ENCODE results near the gene TIAM2. TPM values are rescaled to one million over a fixed set of nuclear protein-coding genes. Genes with fewer than 3 reads are reported as not detected.

Gene TIAM2
- total RNA-seq, 4 donors from 2014 or later = 4.2 to 12.7 (median 7.5) TPM

DNA sequence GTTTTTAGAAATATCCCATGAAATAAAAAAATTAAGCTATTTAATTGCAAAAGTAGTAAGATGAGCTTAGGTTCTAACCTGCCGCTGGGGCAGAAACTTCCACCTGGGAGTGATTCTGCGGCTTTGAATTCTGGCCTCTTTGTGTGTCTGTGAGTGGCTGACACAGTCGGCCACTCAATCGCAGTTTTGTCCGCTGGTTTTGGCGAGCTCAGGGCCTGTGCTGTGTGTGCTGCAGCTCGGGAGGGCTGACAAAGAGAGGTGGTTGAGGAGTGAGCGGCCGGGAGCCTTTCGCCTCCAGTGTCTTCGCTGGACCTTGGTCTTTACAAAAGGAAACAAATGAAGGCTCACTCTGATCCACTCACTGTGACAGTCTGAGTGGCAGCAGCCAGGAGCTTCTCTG lies 128.4 kb downstream of the TIAM2 start:
- DNase-seq = no peak
- in situ Hi-C loops (cut with MboI; ENCODE audit: low pct_ligation_motif_present in 1 of 4, low pct_unique_long_range_greater_than_20kb in 1 of 4, low sequenced_read_pairs in 3 of 4) = no loop called here
- 97% methylated on average over 11 of the region's 11 CpGs; no CpG with 5 or more reads in 1 of the 2 donors for WGBS, 2 donors (ENCODE audit: low coverage in 1 of 2)

DNA sequence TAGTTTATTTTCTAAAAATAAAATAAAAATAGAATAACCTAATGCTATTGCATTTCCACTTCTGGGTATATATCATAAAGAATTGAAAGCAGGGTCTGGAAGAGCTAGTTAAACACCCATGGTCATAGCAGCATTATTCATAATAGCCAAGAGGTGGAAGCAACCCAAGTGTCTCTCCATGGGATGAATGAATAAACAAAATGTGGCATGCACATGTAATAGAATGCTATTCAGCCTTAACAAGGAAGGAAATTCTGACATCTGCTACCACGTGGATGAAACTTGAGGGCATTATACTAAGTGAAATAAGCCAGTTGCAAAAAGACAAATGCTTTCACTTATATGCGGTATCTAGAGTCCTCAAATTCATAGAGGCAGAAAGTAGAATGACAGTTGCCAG lies 130.8 kb downstream of the TIAM2 start:
- no peaks in the 10 kb centered on the region for H3K27me3 ChIP-seq
- no peak for DNase-seq
- no peaks in the 10 kb centered on the region for H3K36me3 ChIP-seq
- intact Hi-C loops (cut with DNase I; ENCODE audit: low total_unique reads) = no loop called here
- H3K27ac ChIP-seq = no peak overlapping the region
- no peak for TF ChIP-seq POLR2A (IDR thresholded peaks at IDR 0.05)
- TF ChIP-seq EP300 (IDR thresholded peaks at IDR 0.05; ENCODE audit: low read depth) = no peak
- TF ChIP-seq, protein P1, sequence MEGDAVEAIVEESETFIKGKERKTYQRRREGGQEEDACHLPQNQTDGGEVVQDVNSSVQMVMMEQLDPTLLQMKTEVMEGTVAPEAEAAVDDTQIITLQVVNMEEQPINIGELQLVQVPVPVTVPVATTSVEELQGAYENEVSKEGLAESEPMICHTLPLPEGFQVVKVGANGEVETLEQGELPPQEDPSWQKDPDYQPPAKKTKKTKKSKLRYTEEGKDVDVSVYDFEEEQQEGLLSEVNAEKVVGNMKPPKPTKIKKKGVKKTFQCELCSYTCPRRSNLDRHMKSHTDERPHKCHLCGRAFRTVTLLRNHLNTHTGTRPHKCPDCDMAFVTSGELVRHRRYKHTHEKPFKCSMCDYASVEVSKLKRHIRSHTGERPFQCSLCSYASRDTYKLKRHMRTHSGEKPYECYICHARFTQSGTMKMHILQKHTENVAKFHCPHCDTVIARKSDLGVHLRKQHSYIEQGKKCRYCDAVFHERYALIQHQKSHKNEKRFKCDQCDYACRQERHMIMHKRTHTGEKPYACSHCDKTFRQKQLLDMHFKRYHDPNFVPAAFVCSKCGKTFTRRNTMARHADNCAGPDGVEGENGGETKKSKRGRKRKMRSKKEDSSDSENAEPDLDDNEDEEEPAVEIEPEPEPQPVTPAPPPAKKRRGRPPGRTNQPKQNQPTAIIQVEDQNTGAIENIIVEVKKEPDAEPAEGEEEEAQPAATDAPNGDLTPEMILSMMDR (IDR thresholded peaks at IDR 0.05) = no peak
- no peak for TF ChIP-seq POLR2AphosphoS5 (IDR thresholded peaks at IDR 0.05)
- no peaks in the 10 kb centered on the region for H3K4me1 ChIP-seq
- in situ Hi-C loops (cut with MboI; ENCODE audit: low pct_ligation_motif_present in 1 of 4, low pct_unique_long_range_greater_than_20kb in 1 of 4, low sequenced_read_pairs in 3 of 4) = no loop called here
- WGBS, 2 donors (ENCODE audit: low coverage in 1 of 2) = 72 to 73% methylated on average over 2 of the region's 2 CpGs
- no peaks in the 10 kb centered on the region for H3K9me3 ChIP-seq
- no peak overlapping the region for H3K4me3 ChIP-seq

More for the DNA sequence above, 128.4 kb downstream of the TIAM2 start:
- intact Hi-C loops (cut with DNase I; ENCODE audit: low total_unique reads) = no loop called here
- Histone ChIP-seq H3K27me3 (no peaks in the 10 kb centered on the region), H3K4me3 (no peak overlapping the region), H3K27ac (no peak overlapping the region), H3K9me3 (no peaks in the 10 kb centered on the region), H3K36me3 (no peaks in the 10 kb centered on the region), H3K4me1 (no peaks in the 10 kb centered on the region)
- TF ChIP-seq, protein P1 (IDR thresholded peaks at IDR 0.05) = no peak
- TF ChIP-seq EP300 (IDR thresholded peaks at IDR 0.05; ENCODE audit: low read depth) = no peak
- TF ChIP-seq POLR2AphosphoS5 (IDR thresholded peaks at IDR 0.05) = no peak
- TF ChIP-seq POLR2A (IDR thresholded peaks at IDR 0.05) = no peak

DNA sequence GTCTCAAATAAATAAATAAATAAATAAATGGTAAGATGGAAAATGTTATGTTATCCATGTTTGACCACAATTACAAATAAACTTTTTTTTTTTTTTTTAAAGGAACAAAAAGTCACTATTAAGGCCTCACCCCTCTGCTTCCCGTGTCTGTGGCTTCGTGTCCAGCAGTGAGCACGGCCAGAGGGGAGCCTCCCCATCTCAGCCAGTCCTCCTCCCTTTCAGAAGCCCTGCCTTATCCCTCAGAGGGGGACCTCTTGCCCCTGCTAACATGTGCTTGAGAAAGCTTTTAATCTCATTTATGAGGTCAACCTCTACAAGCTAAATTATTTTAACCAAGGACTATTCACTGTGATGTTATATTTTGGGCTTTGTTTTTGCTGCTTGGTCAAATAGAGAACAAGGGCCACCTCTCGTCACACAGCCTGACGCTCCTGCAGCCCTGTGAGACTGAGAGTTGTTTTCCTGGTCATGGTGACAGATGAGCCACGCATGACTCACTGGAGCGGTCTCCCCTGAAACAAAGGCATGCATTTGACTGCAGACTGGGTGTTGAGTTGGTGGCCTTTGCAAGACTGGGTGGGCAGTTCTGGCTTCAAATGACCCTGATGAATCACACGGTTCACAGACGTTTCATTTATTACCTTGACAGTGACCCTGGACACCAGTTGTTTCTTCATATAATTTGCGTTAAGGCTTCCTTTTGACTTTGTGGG lies 131.8 kb downstream of the TIAM2 start:
- intact Hi-C loops (cut with DNase I; ENCODE audit: low total_unique reads) (no loop called here), in situ Hi-C loops (cut with MboI; ENCODE audit: low pct_ligation_motif_present in 1 of 4, low pct_unique_long_range_greater_than_20kb in 1 of 4, low sequenced_read_pairs in 3 of 4) (no loop called here)
- H3K27ac ChIP-seq = no peak overlapping the region
- no peak for DNase-seq
- H3K4me3 ChIP-seq = no peak overlapping the region
- H3K36me3 ChIP-seq = no peaks in the 10 kb centered on the region
- no peaks in the 10 kb centered on the region for H3K27me3 ChIP-seq
- 73 to 75% methylated on average over 4 to 10 of the region's 10 CpGs for WGBS, 2 donors (ENCODE audit: low coverage in 1 of 2)
- H3K4me1 ChIP-seq = no peaks in the 10 kb centered on the region
- TF ChIP-seq EP300 (IDR thresholded peaks at IDR 0.05; ENCODE audit: low read depth) (no peak), POLR2AphosphoS5 (IDR thresholded peaks at IDR 0.05) (no peak), POLR2A (IDR thresholded peaks at IDR 0.05) (no peak)
- TF ChIP-seq, protein P1 (IDR thresholded peaks at IDR 0.05) = no peak
- no peaks in the 10 kb centered on the region for H3K9me3 ChIP-seq

DNA sequence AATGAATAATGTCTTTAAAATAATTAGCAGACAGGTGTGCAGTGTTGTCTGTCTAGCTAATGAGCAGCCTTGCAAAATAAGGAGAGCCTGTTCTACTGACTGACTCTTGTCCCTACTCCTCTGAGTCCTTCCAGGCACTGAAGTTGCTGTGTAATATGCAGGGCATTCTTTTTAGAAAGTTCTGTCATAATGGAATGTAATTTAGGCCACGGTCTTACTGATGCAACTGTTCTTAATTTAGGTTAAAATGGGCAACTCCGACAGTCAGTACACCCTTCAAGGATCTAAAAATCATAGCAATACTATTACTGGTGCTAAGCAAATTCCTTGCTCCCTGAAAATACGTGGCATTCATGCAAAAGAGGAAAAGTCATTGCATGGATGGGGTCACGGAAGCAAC lies 133.9 kb downstream of the TIAM2 start:
- H3K27ac ChIP-seq = no peak overlapping the region
- H3K9me3 ChIP-seq = no peaks in the 10 kb centered on the region
- intact Hi-C loops (cut with DNase I; ENCODE audit: low total_unique reads) (no loop called here), in situ Hi-C loops (cut with MboI; ENCODE audit: low pct_ligation_motif_present in 1 of 4, low pct_unique_long_range_greater_than_20kb in 1 of 4, low sequenced_read_pairs in 3 of 4) (no loop called here)
- DNase-seq = no peak
- H3K4me1 ChIP-seq = no peaks in the 10 kb centered on the region
- no peaks in the 10 kb centered on the region for H3K36me3 ChIP-seq
- no peak for TF ChIP-seq EP300 (IDR thresholded peaks at IDR 0.05; ENCODE audit: low read depth)
- no peak for TF ChIP-seq POLR2AphosphoS5 (IDR thresholded peaks at IDR 0.05)
- TF ChIP-seq, protein P1 (IDR thresholded peaks at IDR 0.05) = no peak
- TF ChIP-seq POLR2A (IDR thresholded peaks at IDR 0.05) = no peak
- H3K4me3 ChIP-seq = no peak overlapping the region
- no peaks in the 10 kb centered on the region for H3K27me3 ChIP-seq
- 60 to 90% methylated on average over 1 to 4 of the region's 4 CpGs for WGBS, 2 donors (ENCODE audit: low coverage in 1 of 2)

Data from transverse colon (tissue), 4 donors.